Left lung (tissue), 10 donors: ENCODE measurements around the gene NAT9. TPM values are rescaled to one million over a fixed set of nuclear protein-coding genes. Genes with fewer than 3 reads are reported as not detected.
A peak's percentile ranks its signal among the peaks of the same experiment; 100 is the strongest.

Experiments used
- ATAC-seq: fragments of 200-7000 bp; cut with Tn5 transposase; one replicate; pipeline ENCODE4 v1.9.1; 2020; ENCODE audit warnings: moderate library complexity
- DNase-seq, 4 donors: peaks; one replicate each; pipeline ENCODE4 v3.0.0-alpha.2; 2013 to 2020
- H3K27ac ChIP-seq, 2 donors: fragments of 200-600 bp; sonication (generic) in 1 of 2; one replicate each; pipeline versions ENCODE4 v1.5.0 to v1.8.0; 2020 to 2021
- H3K27me3 ChIP-seq, 2 donors: fragments of 200-600 bp; sonication (generic) in 1 of 2; one replicate each; pipeline versions ENCODE4 v1.5.0 to v1.8.0; 2020 to 2021
- H3K36me3 ChIP-seq, 2 donors: fragments of 200-600 bp; sonication (generic) in 1 of 2; one replicate each; pipeline versions ENCODE4 v1.5.0 to v1.8.0; 2020 to 2021
- H3K4me1 ChIP-seq, 2 donors: fragments of 200-600 bp; one replicate each; pipeline ENCODE4 v1.8.0; 2021
- H3K4me3 ChIP-seq, 2 donors: fragments of 200-600 bp; sonication (generic) in 1 of 2; one replicate each; pipeline versions ENCODE4 v1.5.0 to v1.8.0; 2020 to 2021; ENCODE audit warnings: mild to moderate bottlenecking in 1 of 2
- H3K9me3 ChIP-seq, 2 donors: fragments of 200-600 bp; sonication (generic) in 1 of 2; one replicate each; pipeline versions ENCODE4 v1.5.0 to v1.8.0; 2020 to 2021
- CTCF ChIP-seq, 2 donors: fragments of 200-600 bp; sonication (generic) in 1 of 2; IDR thresholded peaks; one replicate each; pipeline versions ENCODE4 v1.5.0 to v1.8.0; 2021; ENCODE audit warnings: antibody characterized with exemption in 2 of 2
- intact Hi-C, 2 donors: fragments of 100-400 bp; cut with DNase I; formaldehyde crosslinking; loops; one replicate each; pipeline versions ENCODE4 v1.11.2 to v1.14.2; 2022
- polyA plus RNA-seq, 6 donors: library from polyadenylated mRNA; unstranded; fragments of 120-200 nt; gene quantifications; one replicate each; pipeline ENCODE4 v1.2.1, GENCODE V29; 2013; ENCODE audit not compliant: insufficient read length in 6 of 6
- total RNA-seq, 2 donors: library from RNA; stranded (reverse); fragmentation: NEBNext Ultra II Directional; extraction: Animal tissue kit (Norgen Biotek cat#: 25700); gene quantifications; one replicate each; pipeline ENCODE4 v1.2.1, GENCODE V29; 2021
- donor health status: DM: no; HTN: yes; CAD: no.
- donor health status: DM: no; HTN: no; CAD: no.

NAT9 gene
- total and polyA plus RNA-seq, 8 donors, result 40.3 to 52.8 (median 45.5) TPM

GRCh38 chr17:74773414-74773813, 2.7 kb downstream of the NAT9 start:
- no peak overlapping the region for H3K4me3 ChIP-seq
- no peak for ATAC-seq
- no peak for TF ChIP-seq CTCF (IDR thresholded peaks at IDR 0.05)
- peaks cover 17 to 45% of the 10 kb centered on the region in 2 donors for H3K4me1 ChIP-seq
- intact Hi-C loops, result no loop called here
- H3K27me3 ChIP-seq, result no peaks in the 10 kb centered on the region
- H3K9me3 ChIP-seq, result no peaks in the 10 kb centered on the region
- peaks cover 0 to 55% of the 10 kb centered on the region in 2 donors for H3K36me3 ChIP-seq
- no peak for DNase-seq
- no peak overlapping the region for H3K27ac ChIP-seq

- ATAC-seq (no peak), DNase-seq (no peak)
- peaks cover 13 to 31% of the 10 kb centered on the region in 2 donors for H3K4me1 ChIP-seq
- no peak overlapping the region for H3K27ac ChIP-seq
- no peak overlapping the region for H3K4me3 ChIP-seq
- intact Hi-C loops, result no loop called here
- no peaks in the 10 kb centered on the region for H3K9me3 ChIP-seq
- no peak for TF ChIP-seq CTCF (IDR thresholded peaks at IDR 0.05)
- no peaks in the 10 kb centered on the region for H3K27me3 ChIP-seq
- peaks cover 0 to 69% of the 10 kb centered on the region in 2 donors for H3K36me3 ChIP-seq
Observed at GRCh38 chr17:74772053-74772452, 4.1 kb downstream of the NAT9 start.

GRCh38 chr17:74771319-74771914, 4.7 kb downstream of the NAT9 start:
- ATAC-seq, result no peak
- no peak overlapping the region for H3K27ac ChIP-seq
- no peaks in the 10 kb centered on the region for H3K27me3 ChIP-seq
- H3K36me3 ChIP-seq, result peaks cover 0 to 70% of the 10 kb centered on the region in 2 donors
- no peak for TF ChIP-seq CTCF (IDR thresholded peaks at IDR 0.05)
- no peak overlapping the region for H3K4me3 ChIP-seq
- no peak for DNase-seq
- intact Hi-C loops, result no loop called here
- peaks cover 11 to 26% of the 10 kb centered on the region in 2 donors for H3K4me1 ChIP-seq
- H3K9me3 ChIP-seq, result no peaks in the 10 kb centered on the region

GRCh38 chr17:74770498-74771318, 5.4 kb downstream of the NAT9 start:
- intact Hi-C loops, result no loop called here
- H3K9me3 ChIP-seq, result no peaks in the 10 kb centered on the region
- no peak overlapping the region for H3K4me3 ChIP-seq
- H3K36me3 ChIP-seq, result peaks cover 0 to 70% of the 10 kb centered on the region in 2 donors
- no peaks in the 10 kb centered on the region for H3K27me3 ChIP-seq
- DNase-seq (peak in 2 of 4 donors; percentile 68 to 93), ATAC-seq (peak; percentile 90)
- TF ChIP-seq CTCF (IDR thresholded peaks at IDR 0.05), result peak; percentile 57 to 79
- peaks cover 11 to 25% of the 10 kb centered on the region in 2 donors for H3K4me1 ChIP-seq
- H3K27ac ChIP-seq, result peak overlapping the region in 1 of 2 donors; percentile 2

GRCh38 chr17:74769856-74770497, 6.2 kb downstream of the NAT9 start:
- H3K27ac ChIP-seq, result peak overlapping the region in 1 of 2 donors; percentile 2
- H3K36me3 ChIP-seq, result peaks cover 0 to 76% of the 10 kb centered on the region in 2 donors
- peaks cover 4 to 18% of the 10 kb centered on the region in 2 donors for H3K4me1 ChIP-seq
- intact Hi-C loops, result no loop called here
- no peak for TF ChIP-seq CTCF (IDR thresholded peaks at IDR 0.05)
- no peak overlapping the region for H3K4me3 ChIP-seq
- H3K27me3 ChIP-seq, result no peaks in the 10 kb centered on the region
- ATAC-seq (no peak), DNase-seq (no peak)
- no peaks in the 10 kb centered on the region for H3K9me3 ChIP-seq
